H7 (cell line): ENCODE measurements around the gene NR3C1. TPM values are rescaled to one million over a fixed set of nuclear protein-coding genes. Genes with fewer than 3 reads are reported as not detected.

ENCODE experiments used
- DNase-seq: peaks from one replicate; pipeline ENCODE4 v3.0.0; 2012
- H3K27me3 ChIP-seq: 2 replicates; pipeline ENCODE4 v1.6.0; 2011; ENCODE audit warnings: mild to moderate bottlenecking, low read length; ENCODE audit not compliant: control insufficient read depth, insufficient read depth
- H3K36me3 ChIP-seq: replicated peaks from 2 replicates; pipeline ENCODE4 v1.5.1; 2011; ENCODE audit warnings: low read length; ENCODE audit not compliant: control insufficient read depth, insufficient read depth
- H3K4me3 ChIP-seq: 2 replicates; pipeline ENCODE4 v1.5.1; 2011; ENCODE audit warnings: low read depth, mild to moderate bottlenecking, control low read depth, low read length, moderate library complexity; ENCODE audit not compliant: insufficient read depth
- total RNA-seq: library from RNA; depleted of rRNA; stranded (reverse); fragments of >200 nt; shearing (Covaris generic); gene quantifications from 2 replicates; pipeline ENCODE4 v1.2.3, GENCODE V29; 2014

The NR3C1 gene
- total RNA-seq, 1 experiment from 2014 or later, result 21.1 TPM

- no peak for DNase-seq
- Histone ChIP-seq H3K4me3 (no peak overlapping the region), H3K27me3 (no peaks in the 10 kb centered on the region), H3K36me3 (no peaks in the 10 kb centered on the region)
These were observed 28.8 kb downstream of the NR3C1 start for GRCh38 chr5:143374496-143375217.

GRCh38 chr5:143373076-143373475, 30.4 kb downstream of the NR3C1 start:
- H3K27me3 ChIP-seq, result no peaks in the 10 kb centered on the region
- H3K4me3 ChIP-seq, result no peak overlapping the region
- H3K36me3 ChIP-seq, result no peaks in the 10 kb centered on the region
- no peak for DNase-seq

- Histone ChIP-seq H3K4me3 (no peak overlapping the region), H3K27me3 (no peaks in the 10 kb centered on the region), H3K36me3 (no peaks in the 10 kb centered on the region)
- no peak for DNase-seq
These were observed 31.2 kb downstream of the NR3C1 start for GRCh38 chr5:143372187-143372829.

DNA sequence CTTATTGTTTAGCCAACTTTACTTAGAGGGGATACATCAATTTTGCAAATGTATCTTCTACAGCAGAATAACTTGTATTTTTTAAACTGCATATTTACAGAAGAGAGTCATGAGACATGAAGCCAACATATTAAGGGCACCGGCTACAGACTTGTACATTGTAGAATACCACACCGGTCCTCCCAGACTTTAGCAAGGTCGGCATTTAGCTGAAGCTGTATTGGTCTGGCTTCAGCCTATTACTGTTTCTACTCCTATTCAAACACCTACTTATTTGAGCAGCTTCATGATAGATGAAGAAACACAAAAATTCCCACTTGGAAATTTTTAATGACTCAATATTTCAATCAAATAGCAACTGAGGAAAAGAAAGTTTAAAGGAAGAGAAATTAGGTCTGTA, 33.0 kb downstream of the NR3C1 start:
- Histone ChIP-seq H3K4me3 (no peak overlapping the region), H3K27me3 (no peaks in the 10 kb centered on the region), H3K36me3 (no peaks in the 10 kb centered on the region)
- DNase-seq, result no peak

DNA sequence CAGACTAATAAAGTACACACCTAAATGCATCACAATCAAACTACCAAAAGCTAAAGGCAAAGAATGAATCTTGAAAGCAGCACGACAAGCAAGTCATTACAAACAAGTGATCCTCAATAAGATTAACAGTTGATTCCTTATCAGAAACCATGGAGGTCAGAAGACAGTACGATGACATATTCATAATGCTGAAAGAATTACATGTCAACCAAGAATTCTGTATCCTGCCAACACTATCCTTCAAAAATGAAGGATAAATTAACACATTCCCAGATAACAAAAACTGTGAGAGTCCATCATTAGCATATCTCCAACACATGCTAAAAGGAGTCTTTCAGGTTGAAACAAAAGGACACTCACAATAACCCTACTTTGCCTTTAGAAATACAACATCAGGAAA, 39.4 kb downstream of the NR3C1 start:
- Histone ChIP-seq H3K27me3 (no peaks in the 10 kb centered on the region), H3K4me3 (no peak overlapping the region), H3K36me3 (no peaks in the 10 kb centered on the region)
- no peak for DNase-seq

DNA sequence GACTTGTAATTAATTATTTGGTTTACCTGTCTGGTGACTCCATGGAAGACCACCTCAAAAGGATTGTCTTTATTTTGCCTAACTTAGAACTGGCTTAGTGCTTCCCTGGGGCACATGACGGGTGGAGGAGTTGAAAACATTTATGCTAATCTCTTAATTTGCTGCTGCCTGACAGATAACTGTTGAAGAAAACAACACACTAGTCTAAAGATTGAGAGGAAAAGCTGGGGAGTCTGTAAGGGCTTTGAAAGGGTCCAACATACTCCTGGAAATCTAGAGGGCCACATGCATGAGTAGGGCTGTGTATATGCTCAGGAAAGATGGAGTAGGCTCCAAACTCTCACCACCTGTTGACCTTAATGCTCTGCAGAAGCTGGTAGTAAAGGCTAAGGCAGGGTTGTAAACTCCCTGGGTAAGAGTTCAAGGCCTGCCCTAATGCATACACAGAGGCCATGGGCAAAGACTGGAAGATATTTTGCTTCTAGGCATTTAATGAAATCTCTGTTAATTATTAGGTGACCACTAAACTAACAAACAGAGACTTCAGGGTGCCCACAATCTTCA, 40.7 kb downstream of the NR3C1 start:
- no peaks in the 10 kb centered on the region for H3K36me3 ChIP-seq
- no peak overlapping the region for H3K4me3 ChIP-seq
- DNase-seq, result no peak
- H3K27me3 ChIP-seq, result no peaks in the 10 kb centered on the region

- DNase-seq, result no peak
- H3K27me3 ChIP-seq, result no peaks in the 10 kb centered on the region
- no peak overlapping the region for H3K4me3 ChIP-seq
- H3K36me3 ChIP-seq, result no peaks in the 10 kb centered on the region
These were observed 42.0 kb downstream of the NR3C1 start for GRCh38 chr5:143361438-143361837.

DNA sequence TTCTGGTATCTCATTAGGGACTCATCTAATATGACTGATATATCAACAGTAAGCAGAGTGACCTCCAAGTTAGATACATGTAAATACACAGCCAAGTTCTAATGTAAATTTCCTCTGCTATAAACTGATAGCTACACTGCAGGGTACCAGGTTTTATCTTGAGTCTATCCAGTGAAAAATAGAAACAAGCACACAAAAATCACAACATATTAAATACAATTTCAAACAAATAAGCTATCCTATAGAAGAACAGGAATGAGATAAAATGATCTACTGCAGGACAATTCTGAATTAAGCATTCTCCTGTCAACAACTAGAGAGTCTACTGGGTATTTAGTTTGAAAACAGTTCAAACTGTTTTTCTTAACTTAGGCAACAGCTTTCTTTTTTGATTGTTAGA, 42.7 kb downstream of the NR3C1 start:
- Histone ChIP-seq H3K36me3 (no peaks in the 10 kb centered on the region), H3K27me3 (no peaks in the 10 kb centered on the region), H3K4me3 (no peak overlapping the region)
- DNase-seq, result no peak

DNA sequence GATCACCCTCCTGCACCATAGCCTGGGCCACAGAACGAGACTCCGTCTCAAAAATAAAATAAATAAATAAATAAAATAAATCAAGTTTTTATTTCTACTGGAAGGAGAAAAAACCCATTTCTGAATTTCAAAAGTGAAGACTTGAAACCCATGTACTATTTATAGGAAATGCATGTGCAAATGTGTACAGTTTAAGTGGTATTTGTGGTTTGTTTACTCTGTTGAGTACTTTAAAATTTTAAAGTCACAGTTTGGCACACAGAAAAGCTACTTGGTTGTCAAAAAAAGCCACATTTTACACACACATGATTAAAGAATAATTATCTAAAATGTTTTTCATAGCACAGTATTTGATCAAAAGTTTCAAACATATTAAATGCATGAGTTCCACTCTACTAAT, 43.6 kb downstream of the NR3C1 start:
- no peak for DNase-seq
- Histone ChIP-seq H3K27me3 (no peaks in the 10 kb centered on the region), H3K36me3 (no peaks in the 10 kb centered on the region), H3K4me3 (no peak overlapping the region)

DNA sequence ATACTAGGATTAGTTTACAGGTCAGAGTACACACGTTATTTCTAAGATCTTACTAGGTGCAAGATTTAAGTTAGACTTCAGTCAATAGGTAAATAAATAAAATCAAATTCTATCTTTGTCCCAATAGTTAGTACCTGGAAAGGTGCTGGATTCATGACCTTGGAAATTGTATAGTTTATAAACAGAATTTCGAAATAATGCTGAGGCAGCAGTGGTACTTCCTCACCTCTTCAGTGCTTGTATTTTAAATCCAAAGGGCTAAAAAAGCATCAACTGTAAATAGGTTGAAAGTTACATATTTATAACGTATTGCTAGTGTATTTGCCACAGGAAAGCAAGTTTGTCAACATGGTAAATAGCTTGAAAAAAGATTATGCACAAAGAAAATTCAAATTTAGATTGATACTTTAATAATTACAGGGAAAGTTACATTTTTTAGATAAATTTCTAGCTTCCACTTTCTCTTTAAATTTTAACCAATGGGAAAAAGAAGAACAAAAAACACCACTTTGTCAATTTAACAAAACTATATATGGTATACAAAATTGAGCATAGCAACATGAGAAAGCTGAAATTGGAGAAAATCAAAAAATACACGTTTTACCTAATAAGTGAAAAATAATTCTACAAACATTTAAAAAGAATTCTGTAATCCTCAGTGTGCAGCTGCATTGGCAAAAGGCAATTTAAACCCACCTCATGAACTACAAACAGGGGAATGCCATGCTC, 46.5 kb downstream of the NR3C1 start:
- DNase-seq, result no peak
- H3K4me3 ChIP-seq, result no peak overlapping the region
- H3K27me3 ChIP-seq, result no peaks in the 10 kb centered on the region
- no peaks in the 10 kb centered on the region for H3K36me3 ChIP-seq

GRCh38 chr5:143355710-143356109, 47.8 kb downstream of the NR3C1 start:
- no peak for DNase-seq
- no peak overlapping the region for H3K4me3 ChIP-seq
- H3K36me3 ChIP-seq, result no peaks in the 10 kb centered on the region
- no peaks in the 10 kb centered on the region for H3K27me3 ChIP-seq

GRCh38 chr5:143354025-143354424, 49.5 kb downstream of the NR3C1 start:
- no peaks in the 10 kb centered on the region for H3K36me3 ChIP-seq
- H3K27me3 ChIP-seq, result no peaks in the 10 kb centered on the region
- DNase-seq, result no peak
- no peak overlapping the region for H3K4me3 ChIP-seq

- Histone ChIP-seq H3K4me3 (no peak overlapping the region), H3K36me3 (no peaks in the 10 kb centered on the region), H3K27me3 (no peaks in the 10 kb centered on the region)
- no peak for DNase-seq
These were observed 50.8 kb downstream of the NR3C1 start for GRCh38 chr5:143352691-143353090.

DNA sequence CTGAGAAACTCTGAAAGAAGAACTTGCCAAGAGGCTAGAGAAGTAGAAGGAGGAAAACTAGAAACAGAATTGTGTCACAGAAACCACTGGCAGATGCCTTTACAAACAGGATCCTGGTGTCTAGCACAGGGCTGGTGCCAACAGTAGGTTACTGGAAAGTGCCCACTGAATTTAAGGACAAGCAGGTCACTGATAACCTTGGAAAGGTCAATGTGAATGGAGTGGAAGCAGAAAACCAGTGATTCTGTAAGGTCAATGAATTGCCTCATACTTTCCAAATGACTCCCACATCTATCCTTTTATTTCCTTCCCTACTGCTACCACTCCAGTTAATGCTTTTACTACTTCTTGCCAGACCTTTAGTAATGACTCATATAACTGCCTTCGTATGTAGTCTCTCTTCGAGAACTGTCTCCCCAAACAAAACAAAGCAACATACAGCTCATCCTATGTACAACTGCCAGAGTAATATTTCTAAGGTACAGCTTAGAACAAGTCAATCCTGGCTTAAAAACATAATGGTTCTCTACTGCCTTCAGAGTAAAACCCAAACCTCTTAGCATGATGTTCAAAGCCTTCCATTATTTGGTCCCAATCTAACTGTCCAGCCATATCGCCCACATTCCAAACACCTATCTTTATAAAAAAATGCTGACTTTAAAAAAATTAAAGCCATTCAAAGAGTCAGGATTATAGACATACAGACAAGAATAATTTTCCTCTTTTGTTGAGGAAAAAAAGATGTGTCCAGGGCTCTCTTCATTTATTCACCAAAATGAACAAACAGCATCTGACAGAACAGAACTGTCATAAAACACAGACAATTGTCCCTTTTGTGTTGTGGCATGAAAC, 52.5 kb downstream of the NR3C1 start:
- H3K27me3 ChIP-seq, result no peaks in the 10 kb centered on the region
- no peaks in the 10 kb centered on the region for H3K36me3 ChIP-seq
- DNase-seq, result no peak
- H3K4me3 ChIP-seq, result no peak overlapping the region
